GM10266 (cell line): ENCODE data around the gene MAPK8IP3.

Source experiments
- DNase-seq: peaks from one replicate; pipeline ENCODE4 v3.0.0; 2012; ENCODE audit errors: extremely low spot score
- CTCF ChIP-seq: IDR thresholded peaks from 2 replicates; pipeline ENCODE4 v1.5.1; 2012; ENCODE audit warnings: mild to moderate bottlenecking, low read depth; ENCODE audit not compliant: control insufficient read depth, insufficient read depth; ENCODE audit errors: missing control alignments

MAPK8IP3 gene

GRCh38 chr16:1752853-1753252 is 46.9 kb downstream of the MAPK8IP3 start:
- no peak for TF ChIP-seq CTCF
- no peak for DNase-seq

DNA sequence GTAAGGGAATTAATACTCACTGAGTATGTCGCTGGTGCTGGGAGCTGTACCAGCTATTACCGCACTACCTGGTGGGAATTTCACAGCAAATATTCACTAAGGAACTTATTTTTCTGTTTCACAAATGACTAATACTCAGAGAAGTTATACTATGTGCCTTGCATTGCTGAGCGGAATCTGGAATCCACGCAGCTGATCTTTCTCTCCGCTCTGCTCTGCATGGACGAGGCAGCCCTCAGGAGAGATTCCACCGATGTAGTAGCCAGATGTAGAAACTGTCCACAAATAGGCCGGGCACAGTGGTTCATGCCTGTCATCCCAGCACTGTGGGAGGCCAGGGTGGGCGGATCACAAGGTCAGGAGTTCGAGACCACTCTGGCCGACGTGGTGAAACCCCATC is 48.2 kb downstream of the MAPK8IP3 start:
- DNase-seq, result no peak
- TF ChIP-seq CTCF, result no peak

GRCh38 chr16:1757714-1758461 is 51.9 kb downstream of the MAPK8IP3 start:
- TF ChIP-seq CTCF, result no peak
- no peak for DNase-seq

DNA sequence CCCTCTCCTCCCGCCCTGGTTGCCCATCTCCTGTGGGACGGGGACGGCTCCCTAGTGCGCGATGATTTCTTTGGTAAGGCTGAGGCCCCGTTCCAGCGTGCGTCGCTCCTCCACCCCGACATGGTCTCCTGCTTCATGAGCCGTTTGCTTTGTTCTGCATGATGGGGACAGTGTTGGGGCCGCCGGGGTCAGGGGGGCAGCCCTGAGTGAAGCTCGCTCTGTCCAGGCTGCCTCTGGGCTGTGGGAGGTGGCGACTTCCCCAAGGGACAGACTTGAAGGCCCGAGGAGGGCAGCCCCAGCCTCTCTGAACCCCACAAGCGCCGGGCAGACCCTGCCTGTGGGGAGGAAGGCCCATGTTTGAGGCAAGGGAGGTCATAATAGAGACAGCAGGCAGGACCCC is 52.9 kb downstream of the MAPK8IP3 start:
- DNase-seq, result no peak
- no peak for TF ChIP-seq CTCF

DNA sequence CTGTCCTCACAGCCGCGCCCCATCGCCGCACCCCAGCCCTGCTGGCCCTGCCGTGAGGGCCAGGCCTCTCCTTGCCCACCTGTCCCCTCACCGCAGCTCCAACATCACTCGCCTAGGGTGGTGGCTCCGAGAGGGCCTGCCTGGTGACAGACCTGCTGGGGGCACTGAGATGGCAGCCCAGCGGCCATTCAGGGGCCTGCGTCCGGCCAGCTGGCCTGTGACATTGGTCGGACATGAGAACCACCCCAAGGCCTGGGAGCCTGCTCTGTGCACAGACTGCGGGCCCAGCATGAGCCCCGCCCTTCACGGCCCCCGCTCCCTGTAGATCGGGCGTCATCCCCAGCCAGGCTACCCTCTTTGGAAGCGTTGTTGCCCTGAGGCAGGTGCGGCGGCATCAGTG is 53.5 kb downstream of the MAPK8IP3 start:
- no peak for DNase-seq
- no peak for TF ChIP-seq CTCF

GRCh38 chr16:1760911-1761310 is 54.9 kb downstream of the MAPK8IP3 start:
- DNase-seq, result no peak
- TF ChIP-seq CTCF, result no peak

DNA sequence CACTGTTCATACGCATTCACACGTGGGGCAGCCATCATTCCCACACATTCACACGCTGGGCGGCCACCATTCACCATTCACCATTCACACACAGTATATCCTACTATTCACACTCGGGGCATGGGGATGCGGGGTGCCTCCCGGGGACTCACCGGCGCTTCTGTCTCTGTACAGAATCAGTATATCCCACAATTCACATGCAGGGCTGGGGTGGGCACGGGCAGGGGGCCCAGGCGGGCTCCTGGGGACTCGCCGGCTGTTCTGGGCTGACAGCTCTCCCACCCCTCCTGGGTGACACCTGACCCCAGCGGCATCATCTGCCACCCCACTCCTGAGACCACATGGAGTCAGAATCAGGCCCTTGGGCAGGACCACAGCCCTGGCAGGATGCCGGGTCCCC is 55.8 kb downstream of the MAPK8IP3 start:
- DNase-seq, result no peak
- TF ChIP-seq CTCF, result no peak
